ENCODE results near the gene SEMA3C.

GRCh38 chr7:80935991-80936780, 17.3 kb upstream of the SEMA3C start:
- TF ChIP-seq REST (IDR thresholded peaks at IDR 0.05; ENCODE audit: insufficient read depth in 1 of 2, low read depth in 2 of 2, low read length in 1 of 2) (no peak), CTCF (IDR thresholded peaks at IDR 0.05) (no peak), POLR2AphosphoS5 (IDR thresholded peaks at IDR 0.05; ENCODE audit: low read depth, low read length) (no peak), SIN3A (IDR thresholded peaks at IDR 0.05; ENCODE audit: borderline replicate concordance, insufficient read depth, low read depth, low read length) (no peak)

Measured in Panc1 (cell line).